HT1080 (cell line): Measurements from ENCODE around the gene SLC25A36. TPM values are rescaled to one million over a fixed set of nuclear protein-coding genes. Genes with fewer than 3 reads are reported as not detected.

Source experiments
- DNase-seq: peaks from one replicate; pipeline ENCODE4 v3.0.0-alpha.2; 2015; ENCODE audit warnings: low read depth
- polyA plus RNA-seq, 2 experiments: library from polyadenylated mRNA; depleted of rRNA; stranded (reverse); fragments of >200 nt; gene quantifications; 2 replicates each; pipeline ENCODE4 v1.2.3, GENCODE V29; 2015
- total RNA-seq: library from RNA; depleted of rRNA; stranded (reverse); fragments of >200 nt; shearing (Covaris generic); gene quantifications from 2 replicates; pipeline ENCODE4 v1.2.3, GENCODE V29; 2014; rRNA removed

The SLC25A36 gene, protein sequence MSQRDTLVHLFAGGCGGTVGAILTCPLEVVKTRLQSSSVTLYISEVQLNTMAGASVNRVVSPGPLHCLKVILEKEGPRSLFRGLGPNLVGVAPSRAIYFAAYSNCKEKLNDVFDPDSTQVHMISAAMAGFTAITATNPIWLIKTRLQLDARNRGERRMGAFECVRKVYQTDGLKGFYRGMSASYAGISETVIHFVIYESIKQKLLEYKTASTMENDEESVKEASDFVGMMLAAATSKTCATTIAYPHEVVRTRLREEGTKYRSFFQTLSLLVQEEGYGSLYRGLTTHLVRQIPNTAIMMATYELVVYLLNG
- 73.0 and 75.5 TPM in 2 replicates for total RNA-seq
- polyA plus RNA-seq (2015; cell fraction: cytosol; rRNA removed): 62.1 and 75.7 TPM in 2 replicates
- polyA plus RNA-seq (2015; cell fraction: nucleus; rRNA removed): 283 and 299 TPM in 2 replicates

DNA sequence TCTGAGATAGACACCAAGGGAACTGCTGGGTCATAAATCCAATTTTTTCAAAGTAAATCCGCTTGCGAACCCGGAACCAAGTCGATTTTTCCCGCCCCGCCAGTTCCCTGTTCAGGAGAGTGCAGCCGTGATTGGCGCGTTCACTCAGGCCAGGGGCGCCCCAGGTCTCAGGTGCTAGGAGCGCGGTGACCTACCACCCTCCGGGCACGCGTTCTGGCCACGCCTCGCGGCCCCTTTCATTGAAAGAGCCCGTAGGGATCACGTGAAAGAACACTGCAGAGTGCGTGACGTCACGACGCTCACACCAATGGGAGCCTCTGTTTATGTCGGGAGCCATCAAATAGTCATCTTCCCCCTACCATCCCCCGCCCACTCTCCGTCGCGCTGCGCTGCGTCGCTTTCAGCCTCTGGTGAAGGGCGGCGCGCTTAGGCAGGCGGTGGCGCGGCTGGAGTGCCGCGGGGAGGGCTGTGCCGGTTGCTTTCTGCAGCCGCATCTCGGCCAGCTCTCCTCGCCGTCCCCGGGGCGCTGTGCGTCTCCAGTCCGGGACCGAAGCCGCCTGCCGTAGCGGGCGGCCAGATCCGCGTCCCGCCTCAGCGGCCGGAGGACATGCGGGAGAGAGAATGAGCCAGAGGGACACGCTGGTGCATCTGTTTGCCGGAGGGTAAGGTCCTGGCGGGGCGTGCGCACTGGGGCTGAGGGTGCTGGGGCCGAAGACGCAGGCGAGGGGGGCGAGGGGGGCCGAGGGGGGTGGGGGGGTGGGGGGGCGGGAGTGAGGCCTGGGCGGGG, at the start of gene SLC25A36:
Gene SLC25A36 (plus strand): TSS at position 403 of the 787 bp plus-strand sequence. CDS start 219 bp downstream, at position 622.
- DNase-seq: peak; percentile 99

DNA sequence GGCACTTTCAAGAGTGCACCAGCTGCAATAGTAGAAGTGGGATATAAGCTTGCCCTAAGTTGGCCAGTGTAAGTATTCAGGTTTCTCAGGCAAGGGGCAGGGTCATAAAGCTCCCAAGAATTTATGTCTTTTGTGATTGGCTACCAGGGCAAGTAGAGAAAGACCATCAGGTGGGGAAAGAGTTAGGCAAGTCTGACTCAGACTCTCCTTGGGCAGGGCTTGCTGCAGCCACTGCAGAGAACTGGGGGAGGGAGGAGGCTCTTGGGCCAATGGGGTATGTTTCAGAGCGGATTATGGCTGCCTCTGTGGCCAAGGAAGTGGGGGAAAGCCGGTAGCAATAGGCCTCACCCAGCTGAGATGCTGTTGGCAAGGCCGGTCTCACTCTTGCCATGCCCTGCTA, 44.6 kb upstream of the SLC25A36 start:
- DNase-seq: peak; percentile 31

GRCh38 chr3:140898340-140899180, 43.1 kb upstream of the SLC25A36 start:
- peak; percentile 81 for DNase-seq

DNA sequence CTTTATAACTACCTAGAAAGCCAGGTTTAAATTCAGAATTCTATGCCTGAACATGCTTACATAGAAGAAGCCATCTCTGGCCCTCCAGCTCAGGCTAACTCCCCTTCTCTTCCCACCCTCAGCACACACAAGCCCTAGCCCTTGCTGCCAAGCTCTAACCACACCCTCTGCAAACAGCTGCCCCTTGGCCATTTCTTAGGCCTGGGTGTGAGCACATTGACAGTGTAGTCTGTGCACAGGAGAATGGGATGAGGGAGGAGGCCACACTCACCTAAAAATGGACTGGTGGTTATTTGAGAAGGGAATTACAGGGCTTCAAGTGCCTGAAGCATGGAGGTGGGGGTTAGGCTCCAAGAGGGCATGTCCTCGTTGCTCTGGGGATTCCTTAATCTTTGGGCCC, 42.3 kb upstream of the SLC25A36 start:
- no peak for DNase-seq

DNA sequence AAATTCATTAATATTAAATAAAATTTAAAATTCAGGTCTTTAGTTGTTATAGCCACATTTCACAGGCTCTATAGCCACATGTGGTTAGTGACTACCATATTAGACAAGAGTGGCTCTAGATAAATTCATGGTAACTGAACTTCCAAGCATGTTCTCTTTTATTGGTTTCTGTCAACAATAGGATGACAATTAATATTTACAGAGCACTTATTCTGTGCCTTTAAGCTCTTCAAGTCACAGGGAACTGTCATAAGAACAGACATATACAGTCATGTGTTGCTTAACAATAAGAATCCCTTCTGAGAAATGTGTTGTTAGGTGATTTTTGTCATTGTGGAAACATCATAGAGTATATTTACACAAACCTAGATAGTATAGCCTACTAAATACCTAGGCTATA, 38.8 kb upstream of the SLC25A36 start:
- no peak for DNase-seq

GRCh38 chr3:140903196-140903595, 38.4 kb upstream of the SLC25A36 start:
- DNase-seq: no peak

GRCh38 chr3:140904521-140904920, 37.1 kb upstream of the SLC25A36 start:
- no peak for DNase-seq

DNA sequence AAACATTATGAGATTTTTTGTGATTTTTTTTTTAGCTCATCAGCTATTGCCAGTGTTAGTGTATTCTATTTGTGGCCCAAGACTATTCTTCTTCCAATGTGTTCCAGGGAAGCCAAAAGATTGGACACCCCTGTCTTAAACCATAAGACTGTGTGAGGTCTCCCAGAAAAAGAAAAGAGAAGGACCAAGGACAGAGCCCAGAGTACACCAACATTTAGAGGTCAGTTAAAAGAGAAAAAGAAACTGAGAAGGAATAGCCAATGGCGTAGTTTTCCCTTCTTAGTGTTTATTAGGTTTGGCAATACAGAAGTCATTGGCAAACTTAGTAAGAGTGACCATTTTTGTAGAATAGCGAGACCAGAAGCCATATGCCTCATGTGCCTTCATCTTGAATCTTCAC, 36.1 kb upstream of the SLC25A36 start:
- DNase-seq: no peak

- DNase-seq: no peak
Measured at GRCh38 chr3:140906785-140907184, 34.9 kb upstream of the SLC25A36 start.

DNA sequence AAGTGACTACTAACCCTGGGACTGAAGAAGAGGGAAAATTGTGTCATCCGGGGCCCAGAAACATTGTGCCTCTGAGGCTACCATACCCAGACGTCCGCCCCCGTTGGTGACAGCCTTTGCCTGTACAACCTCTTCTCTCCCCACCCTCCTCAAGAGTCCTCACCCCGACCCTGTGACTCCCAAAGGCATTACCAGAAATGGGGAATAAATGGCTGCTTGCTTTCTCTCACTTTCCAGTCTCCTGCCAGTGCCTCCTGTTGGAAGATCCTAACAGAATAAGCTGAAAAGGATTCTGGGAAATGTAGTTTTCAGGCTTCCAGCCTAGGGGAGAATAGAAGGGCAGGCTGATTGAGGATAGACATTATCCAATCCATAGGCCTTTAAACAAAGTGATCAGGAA, 30.8 kb upstream of the SLC25A36 start:
- DNase-seq: peak; percentile 54

- no peak for DNase-seq
Measured at GRCh38 chr3:140911822-140912221, 29.8 kb upstream of the SLC25A36 start.

GRCh38 chr3:140913728-140914127, 27.9 kb upstream of the SLC25A36 start:
- DNase-seq: no peak

GRCh38 chr3:140914384-140914945, 27.2 kb upstream of the SLC25A36 start:
- no peak for DNase-seq

- no peak for DNase-seq
Measured at GRCh38 chr3:140916603-140917002, 25.0 kb upstream of the SLC25A36 start.

DNA sequence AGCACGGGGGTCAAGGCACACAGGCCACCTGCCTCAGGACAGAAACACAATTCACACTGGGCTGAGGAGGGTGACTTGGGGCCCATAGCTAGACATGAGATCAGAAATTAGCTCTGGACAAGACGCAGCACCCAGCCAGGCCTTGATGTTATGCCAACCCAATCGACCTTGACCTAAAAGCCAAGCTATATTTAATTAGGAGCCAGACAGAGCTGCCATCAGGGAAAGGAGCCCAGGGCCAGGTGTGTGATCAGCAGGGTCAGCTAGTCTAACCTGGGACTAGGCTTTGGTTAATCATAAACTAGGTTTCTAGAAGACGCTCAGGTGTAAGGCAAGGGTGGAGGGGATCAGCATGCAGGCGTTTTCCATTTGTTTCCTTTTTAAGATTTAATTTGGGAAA, 23.9 kb upstream of the SLC25A36 start:
- DNase-seq: no peak

DNA sequence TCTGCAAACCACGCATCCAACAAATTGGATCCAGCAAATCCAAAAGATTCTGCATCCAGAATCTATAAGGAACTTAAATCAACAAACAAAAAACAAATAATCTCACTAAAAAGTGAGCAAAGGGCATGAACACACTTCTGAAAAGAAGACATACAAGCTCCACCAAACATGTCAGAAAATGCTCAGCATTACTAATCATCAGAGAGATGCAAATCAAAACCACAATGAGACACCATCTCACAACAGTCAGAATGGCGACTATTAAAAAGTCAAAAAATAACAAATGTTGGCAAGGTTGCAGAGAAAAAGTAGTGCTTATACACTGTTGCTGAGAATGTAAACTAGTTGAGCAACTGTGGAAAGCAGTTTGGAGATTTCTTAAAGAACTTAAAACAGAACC, 21.6 kb upstream of the SLC25A36 start:
- DNase-seq: no peak

- DNase-seq: no peak
Measured at GRCh38 chr3:140922634-140923033, 19.0 kb upstream of the SLC25A36 start.

DNA sequence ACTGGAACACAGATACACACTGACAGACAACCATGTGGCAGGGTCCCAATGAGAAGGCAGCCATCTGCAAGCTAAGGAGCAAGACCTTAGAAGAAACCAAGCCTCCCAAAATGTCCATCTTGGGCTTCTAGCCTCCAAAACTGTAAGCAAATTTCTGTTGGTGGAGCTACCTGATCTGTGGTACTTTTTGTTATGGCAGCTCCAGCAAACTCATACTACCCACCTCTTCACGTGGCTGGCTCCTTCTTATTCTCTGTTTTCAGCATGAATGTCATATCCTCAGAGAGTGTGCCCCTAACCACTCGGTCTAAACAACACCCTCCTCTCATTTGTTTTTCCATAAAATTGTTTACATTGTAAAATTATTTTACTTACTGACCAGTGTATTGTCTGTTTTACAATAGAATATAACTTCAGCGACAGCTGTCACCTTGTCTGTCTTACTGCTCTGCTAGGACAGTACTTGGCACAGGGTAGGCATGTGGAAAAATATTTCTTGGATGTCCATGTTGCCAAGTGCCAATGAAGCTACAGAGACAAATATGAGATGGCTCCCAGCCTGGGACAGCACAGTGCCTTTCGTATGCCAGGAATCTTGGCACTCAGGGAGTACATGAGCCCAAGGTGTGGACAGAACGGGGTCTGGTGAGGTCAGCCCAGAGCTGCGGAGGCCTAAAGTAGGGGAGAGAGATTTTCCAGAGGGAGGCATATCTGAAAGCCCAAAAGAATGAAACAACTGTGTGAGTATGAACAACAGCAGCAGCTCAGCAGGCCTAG, 17.4 kb upstream of the SLC25A36 start:
- DNase-seq: no peak

DNA sequence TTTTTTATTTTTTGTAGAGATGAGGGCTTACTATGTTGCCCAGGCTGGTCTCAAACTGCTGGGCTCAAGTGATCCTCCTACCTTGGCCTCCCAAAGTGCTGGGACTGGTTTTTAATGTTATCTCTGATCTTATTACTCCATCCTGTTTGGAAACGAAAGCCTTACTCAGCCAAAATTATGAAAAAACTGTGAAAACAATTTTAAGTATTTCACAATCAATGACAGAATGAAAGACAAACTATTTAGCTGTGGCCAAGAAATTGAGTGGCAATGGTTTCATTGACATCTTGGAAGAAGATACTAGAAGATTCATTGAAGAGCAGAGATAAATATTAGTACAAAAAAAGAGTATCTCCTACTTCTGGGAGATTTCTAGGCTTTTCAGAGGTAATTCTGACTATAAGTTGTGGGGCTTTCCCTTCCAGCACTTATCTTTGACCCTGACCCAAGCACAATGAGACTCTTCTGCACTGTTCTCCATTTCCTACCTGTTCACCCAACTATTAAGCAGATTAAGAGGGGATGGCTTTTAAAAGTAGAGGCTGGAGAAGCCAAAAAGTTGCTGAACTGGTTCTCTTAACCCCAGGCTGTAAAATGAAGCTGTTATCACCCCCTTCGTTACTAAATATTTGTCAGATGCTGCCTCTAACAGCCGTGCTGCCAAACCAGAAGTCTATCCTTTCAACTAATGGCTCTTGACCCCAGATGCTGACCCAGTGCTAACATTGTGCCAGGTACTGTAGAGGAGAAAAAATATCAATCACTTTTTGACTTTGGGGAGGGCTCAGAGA, 14.2 kb upstream of the SLC25A36 start:
- DNase-seq: no peak

- no peak for DNase-seq
Measured at GRCh38 chr3:140929446-140929845, 12.2 kb upstream of the SLC25A36 start.
